SK-N-SH treated with all-trans-retinoic acid at 6 μM for 48 hours (cell line): Measurements from ENCODE around the gene ADGRF5.

Source experiments
- ARNTL ChIP-seq: fragments of 450-650 bp; formaldehyde crosslinking; IDR thresholded peaks from 2 replicates; pipeline ENCODE4 v1.5.0; 2020; ENCODE audit warnings: low read depth, mild to moderate bottlenecking, moderate library complexity, borderline replicate concordance
- BACH2 ChIP-seq: fragments of 250-450 bp; sonication (Bioruptor Pico); IDR thresholded peaks from 2 replicates; pipeline ENCODE4 v1.9.0; 2021; ENCODE audit warnings: mild to moderate bottlenecking, borderline replicate concordance
- CSDC2 ChIP-seq: fragments of 250-450 bp; sonication (Bioruptor Pico); IDR thresholded peaks from 2 replicates; pipeline ENCODE4 v1.5.0; 2020; ENCODE audit warnings: mild to moderate bottlenecking, moderate library complexity
- ESRRG ChIP-seq: fragments of 250-450 bp; sonication (Bioruptor Pico); IDR thresholded peaks from 2 replicates; pipeline ENCODE4 v1.6.1; 2021; ENCODE audit warnings: mild to moderate bottlenecking
- GLIS3 ChIP-seq: fragments of 250-450 bp; sonication (Bioruptor Pico); IDR thresholded peaks from 2 replicates; pipeline ENCODE4 v1.5.0; 2020; ENCODE audit warnings: mild to moderate bottlenecking, moderate library complexity
- ISL1 ChIP-seq: fragments of 250-450 bp; sonication (Bioruptor Pico); IDR thresholded peaks from 2 replicates; pipeline ENCODE4 v2.1.2; 2022; ENCODE audit warnings: mild to moderate bottlenecking, moderate library complexity
- RARB ChIP-seq: fragments of 250-450 bp; sonication (Bioruptor Pico); IDR thresholded peaks from 2 replicates; pipeline ENCODE4 v1.8.0; 2021; ENCODE audit warnings: mild to moderate bottlenecking, moderate library complexity
- ZC3H10 ChIP-seq: fragments of 250-450 bp; sonication (Bioruptor Pico); IDR thresholded peaks from 2 replicates; pipeline ENCODE4 v1.5.1; 2021; ENCODE audit warnings: mild to moderate bottlenecking, moderate library complexity
- ZFP30 ChIP-seq: fragments of 450-650 bp; formaldehyde crosslinking; IDR thresholded peaks from 2 replicates; pipeline ENCODE4 v1.5.0; 2022; ENCODE audit warnings: mild to moderate bottlenecking, moderate library complexity
- TF ChIP-seq, protein P1 (sequence below): fragments of 250-450 bp; sonication (Bioruptor Pico); IDR thresholded peaks from 2 replicates; pipeline ENCODE4 v1.8.0; 2020; ENCODE audit warnings: mild to moderate bottlenecking, moderate library complexity, borderline replicate concordance
- TF ChIP-seq, protein P2 (sequence below): fragments of 250-450 bp; sonication (Bioruptor Pico); IDR thresholded peaks from 2 replicates; pipeline ENCODE4 v1.5.0; 2020; ENCODE audit warnings: mild to moderate bottlenecking, moderate library complexity

DNA sequence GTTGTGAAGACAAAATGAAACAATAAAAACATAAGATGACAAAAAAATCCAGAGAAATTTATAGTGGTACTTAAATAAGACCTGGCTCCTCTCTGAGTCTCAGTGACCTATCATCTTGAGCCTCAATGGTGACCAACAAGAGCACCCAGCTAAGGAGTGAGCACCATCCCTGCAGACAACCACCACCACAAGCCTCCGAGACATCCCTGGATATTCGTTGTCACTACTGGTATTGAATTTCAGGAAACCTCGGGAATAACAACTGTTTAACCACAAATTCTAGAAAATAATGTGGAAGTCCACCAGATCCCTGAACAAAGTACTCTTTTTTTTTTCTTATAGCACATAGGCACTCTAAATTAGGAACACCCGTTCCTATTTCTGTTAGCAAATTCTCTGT, 32.2 kb upstream of the ADGRF5 start:
- TF ChIP-seq, protein P1, sequence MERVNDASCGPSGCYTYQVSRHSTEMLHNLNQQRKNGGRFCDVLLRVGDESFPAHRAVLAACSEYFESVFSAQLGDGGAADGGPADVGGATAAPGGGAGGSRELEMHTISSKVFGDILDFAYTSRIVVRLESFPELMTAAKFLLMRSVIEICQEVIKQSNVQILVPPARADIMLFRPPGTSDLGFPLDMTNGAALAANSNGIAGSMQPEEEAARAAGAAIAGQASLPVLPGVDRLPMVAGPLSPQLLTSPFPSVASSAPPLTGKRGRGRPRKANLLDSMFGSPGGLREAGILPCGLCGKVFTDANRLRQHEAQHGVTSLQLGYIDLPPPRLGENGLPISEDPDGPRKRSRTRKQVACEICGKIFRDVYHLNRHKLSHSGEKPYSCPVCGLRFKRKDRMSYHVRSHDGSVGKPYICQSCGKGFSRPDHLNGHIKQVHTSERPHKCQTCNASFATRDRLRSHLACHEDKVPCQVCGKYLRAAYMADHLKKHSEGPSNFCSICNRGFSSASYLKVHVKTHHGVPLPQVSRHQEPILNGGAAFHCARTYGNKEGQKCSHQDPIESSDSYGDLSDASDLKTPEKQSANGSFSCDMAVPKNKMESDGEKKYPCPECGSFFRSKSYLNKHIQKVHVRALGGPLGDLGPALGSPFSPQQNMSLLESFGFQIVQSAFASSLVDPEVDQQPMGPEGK (CRISPR knock-in tag): no peak
- TF ChIP-seq ISL1 (CRISPR knock-in tag) (no peak), ZC3H10 (CRISPR knock-in tag) (no peak), ESRRG (CRISPR knock-in tag) (no peak), ZFP30 (CRISPR knock-in tag) (no peak), CSDC2 (CRISPR knock-in tag) (no peak), BACH2 (no peak), GLIS3 (no peak), RARB (CRISPR knock-in tag) (no peak), ARNTL (CRISPR knock-in tag) (no peak)
- TF ChIP-seq, protein P2, sequence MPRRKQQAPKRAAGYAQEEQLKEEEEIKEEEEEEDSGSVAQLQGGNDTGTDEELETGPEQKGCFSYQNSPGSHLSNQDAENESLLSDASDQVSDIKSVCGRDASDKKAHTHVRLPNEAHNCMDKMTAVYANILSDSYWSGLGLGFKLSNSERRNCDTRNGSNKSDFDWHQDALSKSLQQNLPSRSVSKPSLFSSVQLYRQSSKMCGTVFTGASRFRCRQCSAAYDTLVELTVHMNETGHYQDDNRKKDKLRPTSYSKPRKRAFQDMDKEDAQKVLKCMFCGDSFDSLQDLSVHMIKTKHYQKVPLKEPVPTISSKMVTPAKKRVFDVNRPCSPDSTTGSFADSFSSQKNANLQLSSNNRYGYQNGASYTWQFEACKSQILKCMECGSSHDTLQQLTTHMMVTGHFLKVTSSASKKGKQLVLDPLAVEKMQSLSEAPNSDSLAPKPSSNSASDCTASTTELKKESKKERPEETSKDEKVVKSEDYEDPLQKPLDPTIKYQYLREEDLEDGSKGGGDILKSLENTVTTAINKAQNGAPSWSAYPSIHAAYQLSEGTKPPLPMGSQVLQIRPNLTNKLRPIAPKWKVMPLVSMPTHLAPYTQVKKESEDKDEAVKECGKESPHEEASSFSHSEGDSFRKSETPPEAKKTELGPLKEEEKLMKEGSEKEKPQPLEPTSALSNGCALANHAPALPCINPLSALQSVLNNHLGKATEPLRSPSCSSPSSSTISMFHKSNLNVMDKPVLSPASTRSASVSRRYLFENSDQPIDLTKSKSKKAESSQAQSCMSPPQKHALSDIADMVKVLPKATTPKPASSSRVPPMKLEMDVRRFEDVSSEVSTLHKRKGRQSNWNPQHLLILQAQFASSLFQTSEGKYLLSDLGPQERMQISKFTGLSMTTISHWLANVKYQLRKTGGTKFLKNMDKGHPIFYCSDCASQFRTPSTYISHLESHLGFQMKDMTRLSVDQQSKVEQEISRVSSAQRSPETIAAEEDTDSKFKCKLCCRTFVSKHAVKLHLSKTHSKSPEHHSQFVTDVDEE (CRISPR knock-in tag): no peak
